ENCODE results near the gene PARP9. TPM values are rescaled to one million over a fixed set of nuclear protein-coding genes. Genes with fewer than 3 reads are reported as not detected.

Gene PARP9
- total and polyA plus RNA-seq, 10 of the 15 experiments (the other 5 are each of a cell fraction or from before 2014, with no cell fraction given), result 34.0 to 122 (median 46.1) TPM

DNA sequence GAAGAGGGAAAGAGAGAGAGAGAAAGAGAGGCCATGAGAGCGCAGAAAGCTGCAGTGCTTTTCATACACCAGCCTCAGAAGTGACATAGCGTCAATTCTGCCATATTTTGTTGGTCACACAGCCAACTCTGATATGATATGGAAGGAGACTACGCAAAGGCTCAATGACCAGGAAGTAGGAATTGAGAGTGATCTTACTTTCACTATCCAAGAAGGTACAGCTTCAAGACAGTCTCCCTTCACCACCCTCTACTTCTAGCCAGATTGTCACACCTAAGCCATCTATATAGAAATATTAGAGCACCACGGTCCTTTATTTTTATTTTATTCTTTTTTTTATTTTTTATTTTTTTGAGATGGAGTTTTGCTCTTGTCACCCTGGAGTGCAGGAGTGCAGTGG lies 34.5 kb upstream of the PARP9 start:
- H2AFZ ChIP-seq (ENCODE audit: control insufficient read depth, low read depth, low read length), result peak overlapping the region; percentile 44; the same call in 1 of the 2 replicates
- CTCF ChIA-PET, result interaction anchor here (1.6 kb wide), 1 partner anchor 81 kb away, joined by 4 read pairs; no protein-coding TSS in a partner anchor
- intact Hi-C loops (cut with micrococcal nuclease; ENCODE audit: unreplicated experiment), result no loop called here

GRCh38 chr3:122598151-122598550 lies 34.1 kb upstream of the PARP9 start:
- 100% methylated on average over 3 of the region's 3 CpGs for WGBS (ENCODE audit: insufficient coverage, insufficient replicate concordance, low lambda C conversion rate, missing lambda C conversion rate)
- H3K9me3 ChIP-seq (replicated peaks; ENCODE audit: control insufficient read depth, insufficient read depth, low read length), result no peaks in the 10 kb centered on the region; the same call in 2 of the 3 replicates
- no peak for DNase-seq (ENCODE audit: low read depth, low spot score)
- H3K4me2 ChIP-seq (ENCODE audit: control insufficient read depth, insufficient read depth), result 0 out of 2 replicates have a peak overlapping the region, but pooled peaks have one; percentile 30
- 0 out of 2 replicates have a peak, but pooled peaks cover 3% of the 10 kb centered on the region for H3K4me1 ChIP-seq (ENCODE audit: control insufficient read depth, insufficient read depth, low read length)
- ChIA-PET POLR2A (no interaction called here), RAD21 (ENCODE audit: unreplicated experiment) (no interaction called here), SMC1A (ENCODE audit: uncharacterized antibody, unreplicated experiment) (interaction anchor here (0.8 to 2.7 kb wide), 2 partner anchors 14 to 81 kb away, joined by 4 to 10 read pairs; no protein-coding TSS in a partner anchor), CTCF (no interaction called here)
- H3K9ac ChIP-seq (ENCODE audit: control insufficient read depth, insufficient read depth, low read length), result no peak overlapping the region
- no peaks in the 10 kb centered on the region; the same call in 1 of the 2 replicates for H3K79me2 ChIP-seq (ENCODE audit: control insufficient read depth, insufficient read depth, low read length)
- no peak for FAIRE-seq
- H2AFZ ChIP-seq (ENCODE audit: control insufficient read depth, low read depth, low read length), result peak overlapping the region; percentile 44; the same call in 1 of the 2 replicates
- no TSS peak for BruUV-seq (replicated peaks)
- no peak overlapping the region for H3K4me3 ChIP-seq
- H3K36me3 ChIP-seq (ENCODE audit: control insufficient read depth in 2 of 2, insufficient read depth in 2 of 2, low read length in 1 of 2), result no peaks in the 10 kb centered on the region
- no peaks in the 10 kb centered on the region for H4K20me1 ChIP-seq (ENCODE audit: control insufficient read depth, insufficient read depth)
- H3K27me3 ChIP-seq (replicated peaks in 1 of 2; ENCODE audit: control insufficient read depth in 2 of 2, insufficient read depth in 2 of 2, low read length in 1 of 2), result no peaks in the 10 kb centered on the region
- H3K27ac ChIP-seq (ENCODE audit: control insufficient read depth, insufficient read depth), result no peak overlapping the region
- ATAC-seq, result no peak; the same call in 2 of the 3 replicates
- intact Hi-C loops (cut with micrococcal nuclease; ENCODE audit: unreplicated experiment) (no loop called here), in situ Hi-C loops (cut with MboI) (no loop called here)
- TF ChIP-seq MYB (IDR thresholded peaks at IDR 0.05; ENCODE audit: borderline replicate concordance, low read depth, low read length) (no peak), EP300 (IDR thresholded peaks at IDR 0.05; ENCODE audit: borderline replicate concordance in 1 of 2, control insufficient read depth in 1 of 2, low read depth in 2 of 2, low read length in 2 of 2) (no peak), POLR2AphosphoS5 (IDR thresholded peaks at IDR 0.05; ENCODE audit: low read length) (no peak), USF2 (IDR thresholded peaks at IDR 0.05; ENCODE audit: borderline replicate concordance, low read depth, low read length) (no peak), CBX3 (IDR thresholded peaks at IDR 0.05; ENCODE audit: borderline replicate concordance, low read depth) (no peak), MEF2B (IDR thresholded peaks at IDR 0.05; ENCODE audit: partially characterized antibody, poor library complexity, severe bottlenecking) (no peak), EED (IDR thresholded peaks at IDR 0.05; ENCODE audit: low read depth) (no peak), SREBF1 (IDR thresholded peaks at IDR 0.05; ENCODE audit: low read length) (no peak)
- TF ChIP-seq, protein P1, sequence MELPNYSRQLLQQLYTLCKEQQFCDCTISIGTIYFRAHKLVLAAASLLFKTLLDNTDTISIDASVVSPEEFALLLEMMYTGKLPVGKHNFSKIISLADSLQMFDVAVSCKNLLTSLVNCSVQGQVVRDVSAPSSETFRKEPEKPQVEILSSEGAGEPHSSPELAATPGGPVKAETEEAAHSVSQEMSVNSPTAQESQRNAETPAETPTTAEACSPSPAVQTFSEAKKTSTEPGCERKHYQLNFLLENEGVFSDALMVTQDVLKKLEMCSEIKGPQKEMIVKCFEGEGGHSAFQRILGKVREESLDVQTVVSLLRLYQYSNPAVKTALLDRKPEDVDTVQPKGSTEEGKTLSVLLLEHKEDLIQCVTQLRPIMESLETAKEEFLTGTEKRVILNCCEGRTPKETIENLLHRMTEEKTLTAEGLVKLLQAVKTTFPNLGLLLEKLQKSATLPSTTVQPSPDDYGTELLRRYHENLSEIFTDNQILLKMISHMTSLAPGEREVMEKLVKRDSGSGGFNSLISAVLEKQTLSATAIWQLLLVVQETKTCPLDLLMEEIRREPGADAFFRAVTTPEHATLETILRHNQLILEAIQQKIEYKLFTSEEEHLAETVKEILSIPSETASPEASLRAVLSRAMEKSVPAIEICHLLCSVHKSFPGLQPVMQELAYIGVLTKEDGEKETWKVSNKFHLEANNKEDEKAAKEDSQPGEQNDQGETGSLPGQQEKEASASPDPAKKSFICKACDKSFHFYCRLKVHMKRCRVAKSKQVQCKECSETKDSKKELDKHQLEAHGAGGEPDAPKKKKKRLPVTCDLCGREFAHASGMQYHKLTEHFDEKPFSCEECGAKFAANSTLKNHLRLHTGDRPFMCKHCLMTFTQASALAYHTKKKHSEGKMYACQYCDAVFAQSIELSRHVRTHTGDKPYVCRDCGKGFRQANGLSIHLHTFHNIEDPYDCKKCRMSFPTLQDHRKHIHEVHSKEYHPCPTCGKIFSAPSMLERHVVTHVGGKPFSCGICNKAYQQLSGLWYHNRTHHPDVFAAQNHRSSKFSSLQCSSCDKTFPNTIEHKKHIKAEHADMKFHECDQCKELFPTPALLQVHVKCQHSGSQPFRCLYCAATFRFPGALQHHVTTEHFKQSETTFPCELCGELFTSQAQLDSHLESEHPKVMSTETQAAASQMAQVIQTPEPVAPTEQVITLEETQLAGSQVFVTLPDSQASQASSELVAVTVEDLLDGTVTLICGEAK (IDR thresholded peaks at IDR 0.05; ENCODE audit: borderline replicate concordance), result no peak

More for the DNA sequence above, 34.5 kb upstream of the PARP9 start:
- ChIA-PET SMC1A (ENCODE audit: uncharacterized antibody, unreplicated experiment) (interaction anchor here (0.8 to 2.7 kb wide), 3 partner anchors 14 to 81 kb away, joined by 3 to 10 read pairs (median 4); no protein-coding TSS in a partner anchor), POLR2A (no interaction called here), RAD21 (ENCODE audit: unreplicated experiment) (no interaction called here)
- Histone ChIP-seq H3K4me1 (ENCODE audit: control insufficient read depth, insufficient read depth, low read length) (0 out of 2 replicates have a peak, but pooled peaks cover 3% of the 10 kb centered on the region), H3K9me3 (replicated peaks; ENCODE audit: control insufficient read depth, insufficient read depth, low read length) (no peaks in the 10 kb centered on the region; the same call in 2 of the 3 replicates), H3K27me3 (replicated peaks in 1 of 2; ENCODE audit: control insufficient read depth in 2 of 2, insufficient read depth in 2 of 2, low read length in 1 of 2) (no peaks in the 10 kb centered on the region), H3K79me2 (ENCODE audit: control insufficient read depth, insufficient read depth, low read length) (no peaks in the 10 kb centered on the region; the same call in 1 of the 2 replicates), H4K20me1 (ENCODE audit: control insufficient read depth, insufficient read depth) (no peaks in the 10 kb centered on the region), H3K36me3 (ENCODE audit: control insufficient read depth in 2 of 2, insufficient read depth in 2 of 2, low read length in 1 of 2) (no peaks in the 10 kb centered on the region), H3K27ac (ENCODE audit: control insufficient read depth, insufficient read depth) (no peak overlapping the region), H3K9ac (ENCODE audit: control insufficient read depth, insufficient read depth, low read length) (no peak overlapping the region), H3K4me3 (no peak overlapping the region), H3K4me2 (ENCODE audit: control insufficient read depth, insufficient read depth) (peak overlapping the region; percentile 30; the same call in 1 of the 2 replicates)
- 97% methylated on average over 4 of the region's 4 CpGs for WGBS (ENCODE audit: insufficient coverage, insufficient replicate concordance, low lambda C conversion rate, missing lambda C conversion rate)
- no peak for DNase-seq (ENCODE audit: low read depth, low spot score)
- in situ Hi-C loops (cut with MboI), result no loop called here
- TF ChIP-seq EZH2 (IDR thresholded peaks at IDR 0.05; ENCODE audit: borderline replicate concordance, control insufficient read depth, low read depth, low read length) (no peak), ZZZ3 (IDR thresholded peaks at IDR 0.05; ENCODE audit: control insufficient read depth, insufficient read length, low read depth) (no peak), POLR2AphosphoS5 (IDR thresholded peaks at IDR 0.05; ENCODE audit: low read length) (no peak), WRNIP1 (IDR thresholded peaks at IDR 0.05; ENCODE audit: borderline replicate concordance, low read depth, low read length) (no peak), RCOR1 (conservative IDR thresholded peaks at IDR 0.05; ENCODE audit: low read depth, low read length) (no peak), FOXM1 (IDR thresholded peaks at IDR 0.05; ENCODE audit: low read depth, low read length) (no peak)
- ATAC-seq, result peak; percentile 52
- no peak for FAIRE-seq
- BruUV-seq (replicated peaks), result no TSS peak

Measured in GM12878 (cell line).